Suprapubic skin (tissue), 4 donors: Measurements from ENCODE around the gene CAMK2D. TPM values are rescaled to one million over a fixed set of nuclear protein-coding genes. Genes with fewer than 3 reads are reported as not detected.

Experiments used
- DNase-seq, 2 donors: peaks; one replicate each; pipeline ENCODE4 v3.0.0-alpha.2; 2019; ENCODE audit warnings: low spot score in 2 of 2
- H3K27ac ChIP-seq: fragments of 200-600 bp; sonication (generic); one replicate; pipeline ENCODE4 v1.5.1; 2019
- H3K27me3 ChIP-seq: fragments of 200-600 bp; sonication (generic); one replicate; pipeline ENCODE4 v1.5.1; 2019
- H3K36me3 ChIP-seq: fragments of 200-600 bp; sonication (generic); one replicate; pipeline ENCODE4 v1.5.1; 2019
- H3K4me1 ChIP-seq: fragments of 200-600 bp; sonication (generic); one replicate; pipeline ENCODE4 v1.5.1; 2019
- H3K4me3 ChIP-seq: fragments of 200-600 bp; sonication (generic); one replicate; pipeline ENCODE4 v1.5.1; 2019; ENCODE audit warnings: mild to moderate bottlenecking
- H3K9me3 ChIP-seq: fragments of 200-600 bp; sonication (generic); one replicate; pipeline ENCODE4 v1.5.1; 2019
- CTCF ChIP-seq, 2 donors: fragments of 200-600 bp in 1 of 2; fragments of 450-650 bp in 1 of 2; sonication (generic) in 1 of 2; IDR thresholded peaks; one replicate each; pipeline ENCODE4 v1.5.1; 2016 to 2019; ENCODE audit warnings: antibody characterized with exemption in 2 of 2, mild to moderate bottlenecking in 1 of 2, moderate library complexity in 1 of 2
- EP300 ChIP-seq: sonication (generic); formaldehyde crosslinking; IDR thresholded peaks from one replicate; pipeline ENCODE4 v1.6.1; 2017; ENCODE audit warnings: antibody characterized with exemption
- POLR2A ChIP-seq, 2 donors: fragments of 450-650 bp; IDR thresholded peaks; one replicate each; pipeline ENCODE4 v1.6.1; 2017; ENCODE audit warnings: antibody characterized with exemption in 2 of 2, mild to moderate bottlenecking in 2 of 2, moderate library complexity in 2 of 2
- POLR2AphosphoS5 ChIP-seq, 3 donors: sonication (generic); formaldehyde crosslinking; IDR thresholded peaks; one replicate each; pipeline ENCODE4 v1.6.1; 2017; ENCODE audit warnings: antibody characterized with exemption in 3 of 3
- WGBS: methylation state at CpG from one replicate; pipeline ENCODE4 v1.1.5; 2018; 5-methylcytosine and 5-hydroxymethylcytosine counted together
- total RNA-seq, 4 donors: library from RNA; depleted of rRNA; stranded (reverse); fragments of >200 nt; gene quantifications; one replicate each; pipeline ENCODE4 v1.1.0, GENCODE V29; 2016

CAMK2D gene
- total RNA-seq, 4 donors from 2014 or later = 21.5 to 38.2 (median 30.5) TPM

GRCh38 chr4:113591982-113592381 lies 169.6 kb downstream of the CAMK2D start:
- no peaks in the 10 kb centered on the region for H3K36me3 ChIP-seq
- WGBS = 72% methylated on average over 1 of the region's 1 CpG
- no peak overlapping the region for H3K4me3 ChIP-seq
- DNase-seq = no peak
- H3K9me3 ChIP-seq = no peaks in the 10 kb centered on the region
- H3K27ac ChIP-seq = no peak overlapping the region
- TF ChIP-seq POLR2AphosphoS5 (IDR thresholded peaks at IDR 0.05) (no peak), EP300 (no peak), POLR2A (IDR thresholded peaks at IDR 0.05) (no peak), CTCF (IDR thresholded peaks at IDR 0.05) (no peak)
- H3K4me1 ChIP-seq = no peaks in the 10 kb centered on the region
- no peaks in the 10 kb centered on the region for H3K27me3 ChIP-seq

- Histone ChIP-seq H3K27me3 (no peaks in the 10 kb centered on the region), H3K27ac (no peak overlapping the region), H3K9me3 (no peaks in the 10 kb centered on the region), H3K4me1 (no peaks in the 10 kb centered on the region), H3K36me3 (no peaks in the 10 kb centered on the region), H3K4me3 (no peak overlapping the region)
- TF ChIP-seq EP300 = no peak
- no peak for TF ChIP-seq POLR2A (IDR thresholded peaks at IDR 0.05)
- TF ChIP-seq CTCF (IDR thresholded peaks at IDR 0.05) = no peak
- TF ChIP-seq POLR2AphosphoS5 (IDR thresholded peaks at IDR 0.05) = no peak
- no peak for DNase-seq
- 83% methylated on average over 4 of the region's 4 CpGs for WGBS
Measured at GRCh38 chr4:113588895-113589668, 172.5 kb downstream of the CAMK2D start.

GRCh38 chr4:113587640-113588275 lies 173.8 kb downstream of the CAMK2D start:
- no peaks in the 10 kb centered on the region for H3K4me1 ChIP-seq
- H3K36me3 ChIP-seq = no peaks in the 10 kb centered on the region
- 76% methylated on average over 4 of the region's 4 CpGs for WGBS
- no peak for DNase-seq
- TF ChIP-seq POLR2AphosphoS5 (IDR thresholded peaks at IDR 0.05) = no peak
- no peak for TF ChIP-seq POLR2A (IDR thresholded peaks at IDR 0.05)
- TF ChIP-seq CTCF (IDR thresholded peaks at IDR 0.05) = no peak
- TF ChIP-seq EP300 = no peak
- no peak overlapping the region for H3K27ac ChIP-seq
- no peak overlapping the region for H3K4me3 ChIP-seq
- H3K9me3 ChIP-seq = no peaks in the 10 kb centered on the region
- H3K27me3 ChIP-seq = no peaks in the 10 kb centered on the region

GRCh38 chr4:113587156-113587555 lies 174.4 kb downstream of the CAMK2D start:
- TF ChIP-seq POLR2AphosphoS5 (IDR thresholded peaks at IDR 0.05) = no peak
- TF ChIP-seq EP300 = no peak
- no peak for TF ChIP-seq POLR2A (IDR thresholded peaks at IDR 0.05)
- TF ChIP-seq CTCF (IDR thresholded peaks at IDR 0.05) = no peak
- 86% methylated on average over 2 of the region's 2 CpGs for WGBS
- no peaks in the 10 kb centered on the region for H3K36me3 ChIP-seq

GRCh38 chr4:113586072-113586471 lies 175.5 kb downstream of the CAMK2D start:
- TF ChIP-seq CTCF (IDR thresholded peaks at IDR 0.05) (no peak), EP300 (no peak), POLR2A (IDR thresholded peaks at IDR 0.05) (no peak), POLR2AphosphoS5 (IDR thresholded peaks at IDR 0.05) (no peak)
- Histone ChIP-seq H3K4me1 (no peaks in the 10 kb centered on the region), H3K27ac (no peak overlapping the region), H3K27me3 (no peaks in the 10 kb centered on the region), H3K9me3 (no peaks in the 10 kb centered on the region), H3K36me3 (no peaks in the 10 kb centered on the region), H3K4me3 (no peak overlapping the region)
- no peak for DNase-seq

More at GRCh38 chr4:113587156-113587555, 174.4 kb downstream of the CAMK2D start:
- no peak for DNase-seq
- no peaks in the 10 kb centered on the region for H3K4me1 ChIP-seq
- H3K27me3 ChIP-seq = no peaks in the 10 kb centered on the region
- no peaks in the 10 kb centered on the region for H3K9me3 ChIP-seq
- H3K27ac ChIP-seq = no peak overlapping the region
- H3K4me3 ChIP-seq = no peak overlapping the region
